Measurements from ENCODE around the gene DRD3. TPM values are rescaled to one million over a fixed set of nuclear protein-coding genes. Genes with fewer than 3 reads are reported as not detected.

The DRD3 gene
- total RNA-seq, 1 experiment from 2014 or later: not detected

- no peaks in the 10 kb centered on the region for H3K9me3 Mint-ChIP-seq (ENCODE audit: unreplicated experiment)
- CTCF ChIA-PET: interaction anchor here (0.6 to 1.1 kb wide), 2 partner anchors 70 to 949 kb away, joined by 3 read pairs; no protein-coding TSS in a partner anchor
- TF ChIP-seq CTCF (IDR thresholded peaks at IDR 0.05; ENCODE audit: unreplicated experiment): no peak
- POLR2A ChIA-PET: no interaction called here
- no peak overlapping the region for H3K27ac Mint-ChIP-seq (ENCODE audit: low read depth, unreplicated experiment)
- no peaks in the 10 kb centered on the region for H3K4me1 Mint-ChIP-seq (ENCODE audit: insufficient read depth, unreplicated experiment)
- no peak overlapping the region for H3K4me3 Mint-ChIP-seq (ENCODE audit: unreplicated experiment)
- H3K27me3 Mint-ChIP-seq (ENCODE audit: insufficient read depth, unreplicated experiment): peaks cover 11% of the 10 kb centered on the region
- no peak for DNase-seq (ENCODE audit: unreplicated experiment)
- BruUV-seq (replicated peaks): no TSS peak
- intact Hi-C loops (cut with micrococcal nuclease): no loop called here
- no peaks in the 10 kb centered on the region for H3K36me3 Mint-ChIP-seq (ENCODE audit: insufficient read depth, unreplicated experiment)
These were observed 39.2 kb upstream of the DRD3 start for GRCh38 chr3:114218006-114218405.

- Mint-ChIP-seq H3K9me3 (ENCODE audit: unreplicated experiment) (no peaks in the 10 kb centered on the region), H3K27ac (ENCODE audit: low read depth, unreplicated experiment) (no peak overlapping the region), H3K27me3 (ENCODE audit: insufficient read depth, unreplicated experiment) (peaks cover 11% of the 10 kb centered on the region), H3K4me3 (ENCODE audit: unreplicated experiment) (no peak overlapping the region), H3K4me1 (ENCODE audit: insufficient read depth, unreplicated experiment) (no peaks in the 10 kb centered on the region), H3K36me3 (ENCODE audit: insufficient read depth, unreplicated experiment) (no peaks in the 10 kb centered on the region)
- no peak for DNase-seq (ENCODE audit: unreplicated experiment)
- BruUV-seq (replicated peaks): no TSS peak
- intact Hi-C loops (cut with micrococcal nuclease): no loop called here
- no peak for TF ChIP-seq CTCF (IDR thresholded peaks at IDR 0.05; ENCODE audit: unreplicated experiment)
- POLR2A ChIA-PET: no interaction called here
- CTCF ChIA-PET: interaction anchor here (1.1 to 1.3 kb wide), 2 partner anchors 10 to 69 kb away, joined by 3 to 5 read pairs; no protein-coding TSS in a partner anchor
These were observed 38.4 kb upstream of the DRD3 start for GRCh38 chr3:114217266-114217665.

- no peak for DNase-seq (ENCODE audit: unreplicated experiment)
- ChIA-PET POLR2A (no interaction called here), CTCF (interaction anchor here (1.3 kb wide), 1 partner anchor 11 kb away, joined by 5 read pairs; no protein-coding TSS in a partner anchor)
- no TSS peak for BruUV-seq (replicated peaks)
- Mint-ChIP-seq H3K9me3 (ENCODE audit: unreplicated experiment) (no peaks in the 10 kb centered on the region), H3K36me3 (ENCODE audit: insufficient read depth, unreplicated experiment) (no peaks in the 10 kb centered on the region), H3K27ac (ENCODE audit: low read depth, unreplicated experiment) (no peak overlapping the region), H3K27me3 (ENCODE audit: insufficient read depth, unreplicated experiment) (peaks cover 11% of the 10 kb centered on the region), H3K4me3 (ENCODE audit: unreplicated experiment) (no peak overlapping the region), H3K4me1 (ENCODE audit: insufficient read depth, unreplicated experiment) (no peaks in the 10 kb centered on the region)
- intact Hi-C loops (cut with micrococcal nuclease): no loop called here
- no peak for TF ChIP-seq CTCF (IDR thresholded peaks at IDR 0.05; ENCODE audit: unreplicated experiment)
These were observed 37.5 kb upstream of the DRD3 start for GRCh38 chr3:114216186-114216970.

GRCh38 chr3:114214542-114215341, 35.9 kb upstream of the DRD3 start:
- no peak for TF ChIP-seq CTCF (IDR thresholded peaks at IDR 0.05; ENCODE audit: unreplicated experiment)
- H3K4me1 Mint-ChIP-seq (ENCODE audit: insufficient read depth, unreplicated experiment): no peaks in the 10 kb centered on the region
- CTCF ChIA-PET: interaction anchor here (0.6 to 1.0 kb wide), 3 partner anchors 77 to 1845 kb away, joined by 3 to 4 read pairs (median 3); no protein-coding TSS in a partner anchor
- intact Hi-C loops (cut with micrococcal nuclease): no loop called here
- no peak overlapping the region for H3K4me3 Mint-ChIP-seq (ENCODE audit: unreplicated experiment)
- no peak overlapping the region for H3K27ac Mint-ChIP-seq (ENCODE audit: low read depth, unreplicated experiment)
- H3K36me3 Mint-ChIP-seq (ENCODE audit: insufficient read depth, unreplicated experiment): no peaks in the 10 kb centered on the region
- POLR2A ChIA-PET: no interaction called here
- peaks cover 8% of the 10 kb centered on the region for H3K27me3 Mint-ChIP-seq (ENCODE audit: insufficient read depth, unreplicated experiment)
- no peak for DNase-seq (ENCODE audit: unreplicated experiment)
- no peaks in the 10 kb centered on the region for H3K9me3 Mint-ChIP-seq (ENCODE audit: unreplicated experiment)
- no TSS peak for BruUV-seq (replicated peaks)
